Measurements from ENCODE around the gene CDK13.
"Not testable (repeated sequence)": the region's sequence is repeated elsewhere in the genome, so short reads cannot be mapped to it uniquely, and the experiment has no call there.

Gene CDK13

GRCh38 chr7:40147371-40148246 lies 197.6 kb downstream of the CDK13 start:
- no peak for DNase-seq (ENCODE audit: low read depth in 2 of 2)

DNA sequence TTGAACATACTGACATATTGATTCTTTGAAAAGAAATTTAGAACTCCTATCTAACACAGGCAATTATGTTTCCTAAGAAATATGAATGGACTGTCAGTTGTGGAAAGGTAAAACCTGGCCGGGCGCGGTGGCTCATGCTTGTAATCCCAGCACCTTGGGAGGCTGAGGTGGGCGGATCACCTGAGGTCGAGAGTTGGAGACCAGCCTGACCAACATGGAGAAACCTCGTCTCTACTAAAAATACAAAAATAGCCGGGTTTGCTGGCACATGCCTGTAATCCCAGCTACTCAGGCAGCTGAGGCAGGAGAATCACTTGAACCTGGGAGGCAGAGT lies 198.2 kb downstream of the CDK13 start:
- DNase-seq (ENCODE audit: low read depth in 2 of 2) = not testable (repeated sequence)

DNA sequence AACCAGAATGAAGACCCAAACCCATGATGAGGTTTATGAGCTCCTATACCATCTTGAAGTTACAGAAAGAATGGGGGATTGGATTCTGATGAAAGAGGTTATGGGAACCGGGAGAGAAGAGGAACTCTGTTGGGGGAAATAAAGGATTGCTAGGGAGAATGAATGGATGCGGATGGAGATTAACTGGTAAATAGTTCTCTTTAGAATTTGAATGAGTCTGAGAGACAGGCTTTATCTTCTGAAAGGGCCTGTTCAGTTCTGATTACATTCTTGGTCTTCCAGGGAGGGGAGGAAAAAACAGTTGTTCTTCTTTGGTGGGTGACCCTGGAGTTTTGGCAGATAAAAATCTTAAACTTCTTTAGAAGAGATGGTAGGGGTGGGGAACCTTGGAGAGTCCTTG lies 198.6 kb downstream of the CDK13 start:
- no peak for DNase-seq (ENCODE audit: low read depth in 2 of 2)
